HTERT RPE-1 (cell line): ENCODE results near the gene ICOS.

Experiments used
- in situ Hi-C: fragments of 300-500 bp; cut with MboI; formaldehyde crosslinking; loops from 4 replicates; pipeline ENCODE4 v1.14.3; 2020; ENCODE audit warnings: low sequenced_read_pairs

The ICOS gene

DNA sequence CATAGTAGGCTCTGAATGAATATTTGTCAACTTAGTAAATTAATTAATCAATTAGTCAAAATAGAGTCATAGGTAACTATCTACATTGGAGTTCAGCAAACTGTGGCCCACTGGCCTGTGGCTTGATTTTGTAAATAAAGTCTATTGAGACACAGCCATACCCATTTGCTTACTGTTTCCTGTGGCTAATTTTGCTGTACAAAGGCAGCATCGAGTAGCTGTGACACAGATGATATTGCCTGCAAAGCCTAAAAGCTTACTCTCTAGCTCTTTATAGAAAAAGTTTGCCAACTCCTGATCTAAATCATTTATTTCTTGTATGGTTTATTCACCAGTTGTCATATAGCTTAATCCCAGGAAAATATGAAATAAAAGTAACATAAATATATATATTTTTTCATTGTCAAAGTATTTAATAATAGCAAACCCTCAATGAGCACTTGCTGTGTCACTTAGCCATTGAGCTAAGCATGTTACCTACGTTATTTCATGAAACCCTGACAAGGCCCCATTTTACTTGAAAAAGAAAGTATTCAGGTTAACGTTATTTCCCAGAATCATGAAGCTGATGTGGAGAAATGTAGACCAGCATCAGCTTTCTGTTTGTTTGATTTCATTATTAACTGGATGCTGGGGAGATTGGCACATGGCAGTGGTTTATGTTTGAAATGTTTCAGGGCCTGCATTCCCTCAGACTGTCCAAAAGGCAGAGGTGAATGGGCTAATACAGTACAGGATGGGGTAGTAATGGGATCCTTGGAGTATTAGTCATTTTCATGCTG is 69.6 kb downstream of the ICOS start:
- in situ Hi-C loops, result no loop called here

DNA sequence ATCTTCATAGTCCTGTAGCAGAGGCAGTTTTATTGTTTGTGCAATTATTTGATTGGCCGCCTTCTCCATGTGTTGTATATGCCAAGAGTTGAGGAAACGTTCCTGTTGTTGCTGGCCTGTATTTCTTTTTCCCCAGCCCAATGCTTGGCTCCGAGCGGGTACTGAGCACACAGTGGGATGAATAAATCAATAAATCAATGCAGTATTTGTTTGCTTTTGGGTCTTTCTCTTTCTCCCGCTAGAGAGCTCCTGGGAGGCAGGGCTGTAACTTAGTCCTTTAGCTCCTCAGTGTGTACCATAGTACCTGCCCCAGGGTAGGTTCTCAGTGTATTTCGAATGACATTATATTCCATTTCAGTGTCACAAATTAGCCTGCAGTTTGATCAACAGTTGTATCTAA is 71.8 kb downstream of the ICOS start:
- in situ Hi-C loops, result no loop called here

GRCh38 chr2:204010628-204011560 is 74.3 kb downstream of the ICOS start:
- in situ Hi-C loops, result no loop called here
